K562 (cell line): ENCODE results near the gene TP63. TPM values are rescaled to one million over a fixed set of nuclear protein-coding genes. Genes with fewer than 3 reads are reported as not detected.

Experiments
- ATAC-seq: fragments of 200-7000 bp; cut with Tn5 transposase; 3 replicates; pipeline ENCODE4 v1.9.1; 2020; ENCODE audit warnings: moderate library complexity
- BruUV-seq: library from RNA; stranded (reverse); fragments of 400-500 nt; replicated peaks from 2 replicates; lab custom pipeline; 2021; lab: Mats Ljungman, UMichigan
- CTCF ChIA-PET: fragments of 300-600 bp; formaldehyde crosslinking; extraction: SDS; loops from one replicate; lab custom pipeline; 2021; ENCODE audit warnings: low intra/inter-chr PET ratio; lab: Yijun Ruan, JAX
- POLR2A ChIA-PET: fragments of 300-600, 350-650 bp; sonication (Branson Sonifier 250); formaldehyde crosslinking; extraction: SDS; loops from one replicate; lab custom pipeline; 2021; ENCODE audit warnings: antibody characterized with exemption, inconsistent platforms; lab: Yijun Ruan, JAX
- DNase-seq, 4 experiments: peaks; one replicate each; pipeline versions ENCODE4 v3.0.0 to v3.0.0-alpha.2; 2011 to 2018; ENCODE audit warnings: low spot score in 3 of 4, mixed read lengths in 3 of 4; ENCODE audit errors: extremely low read depth in 1 of 4
- FAIRE-seq: peaks from 2 replicates; lab custom pipeline; 2011; peaks lifted over from hg19 to GRCh38; lab: Jason Lieb, UNC
- H2AFZ ChIP-seq: 2 replicates; pipeline ENCODE4 v1.6.0; 2011; ENCODE audit warnings: low read depth, low read length, control low read depth, inconsistent platforms
- H3K27ac ChIP-seq: fragments of 200-600 bp; 3 replicates; pipeline ENCODE4 v1.8.0; 2011; ENCODE audit warnings: low read depth, mild to moderate bottlenecking, control low read depth, inconsistent platforms, low read length, moderate library complexity, mixed read lengths; ENCODE audit errors: extremely low read depth
- H3K27me3 ChIP-seq, 2 experiments: fragments of 300-600 bp in 1 of 2; 2 replicates in 1 of 2; 3 replicates in 1 of 2; pipeline versions ENCODE4 v1.6.0 to v1.8.0; 2011; ENCODE audit warnings: inconsistent platforms in 2 of 2, low read length in 2 of 2, mild to moderate bottlenecking in 1 of 2, mixed read lengths in 1 of 2, moderate library complexity in 1 of 2; ENCODE audit not compliant: control insufficient read depth in 2 of 2, insufficient read depth in 2 of 2
- H3K36me3 ChIP-seq: fragments of 300-600 bp; 3 replicates; pipeline ENCODE4 v1.8.0; 2011; ENCODE audit warnings: mild to moderate bottlenecking, low read length, inconsistent platforms; ENCODE audit not compliant: control insufficient read depth, insufficient read depth
- H3K4me1 ChIP-seq, 2 experiments: fragments of 200-600 bp in 1 of 2; replicated peaks in 1 of 2; 2 replicates in 1 of 2; 3 replicates in 1 of 2; pipeline versions ENCODE4 v1.5.1 to v1.8.0; 2011; ENCODE audit warnings: inconsistent platforms in 2 of 2, low read length in 2 of 2, mild to moderate bottlenecking in 1 of 2, mixed read lengths in 1 of 2, moderate library complexity in 1 of 2; ENCODE audit not compliant: control insufficient read depth in 2 of 2, insufficient read depth in 2 of 2
- H3K4me2 ChIP-seq: 2 replicates; pipeline ENCODE4 v1.6.1; 2011; ENCODE audit warnings: low read length, control low read depth, inconsistent platforms, mixed read lengths; ENCODE audit not compliant: insufficient read depth
- H3K4me3 ChIP-seq: fragments of 200-600 bp; sonication (generic), shearing (Covaris generic); 2 replicates; pipeline ENCODE4 v1.5.1; 2016; ENCODE audit warnings: control low read depth, inconsistent platforms
- H3K79me2 ChIP-seq: fragments of 200-600 bp; 3 replicates; pipeline ENCODE4 v1.8.0; 2011; ENCODE audit warnings: low read length, inconsistent platforms; ENCODE audit not compliant: control insufficient read depth, insufficient read depth
- H3K9ac ChIP-seq, 2 experiments: 2 replicates each; pipeline versions ENCODE4 v1.6.0 to v1.6.1; 2011; ENCODE audit warnings: low read depth in 2 of 2, low read length in 2 of 2, control low read depth in 1 of 2, inconsistent platforms in 1 of 2, mild to moderate bottlenecking in 1 of 2, mixed read lengths in 1 of 2; ENCODE audit not compliant: insufficient read depth in 1 of 2
- H3K9me1 ChIP-seq: one replicate; pipeline ENCODE4 v1.6.0; 2011; ENCODE audit warnings: inconsistent platforms, mild to moderate bottlenecking, low read length, moderate library complexity; ENCODE audit not compliant: control insufficient read depth, insufficient read depth
- H3K9me3 ChIP-seq: replicated peaks from 2 replicates; pipeline ENCODE4 v1.5.1; 2011; ENCODE audit warnings: low read depth, low read length, inconsistent platforms; ENCODE audit not compliant: control insufficient read depth, insufficient read depth
- H4K20me1 ChIP-seq: replicated peaks from 2 replicates; pipeline ENCODE4 v1.6.1; 2011; ENCODE audit warnings: low read length, inconsistent platforms, mixed read lengths; ENCODE audit not compliant: control insufficient read depth, insufficient read depth
- CBX8 ChIP-seq: fragments of 200-600 bp; sonication (generic); IDR thresholded peaks from 2 replicates; pipeline ENCODE4 v1.6.1; 2012; ENCODE audit warnings: borderline replicate concordance, mixed run types, low read depth, mild to moderate bottlenecking, moderate library complexity, mixed read lengths, low read length, control low read depth, inconsistent platforms; ENCODE audit not compliant: poor library complexity, severe bottlenecking; ENCODE audit errors: extremely low read depth
- E2F3 ChIP-seq: fragments of 250-450 bp; sonication (Bioruptor Pico); IDR thresholded peaks from 2 replicates; pipeline ENCODE4 v1.4.0; 2020; ENCODE audit warnings: mild to moderate bottlenecking
- SRSF9 ChIP-seq: fragments of 200-400 bp; formaldehyde crosslinking; IDR thresholded peaks from 2 replicates; pipeline ENCODE4 v1.6.1; 2017; ENCODE audit warnings: low read depth, low read length, borderline replicate concordance
- TAF1 ChIP-seq: IDR thresholded peaks from 2 replicates; pipeline ENCODE4 v1.6.1; 2011; ENCODE audit warnings: mild to moderate bottlenecking, low read length, moderate library complexity; ENCODE audit not compliant: insufficient read depth, control insufficient read depth, severe bottlenecking; ENCODE audit errors: extremely low read depth
- WGBS: fragments of 100-300 bp; shearing (Covaris generic); methylation state at CpG from one replicate; pipeline ENCODE4 v1.1.6; 2016; ENCODE audit warnings: low coverage, mixed read lengths; ENCODE audit not compliant: insufficient coverage; ENCODE audit errors: missing lambda C conversion rate; 5-methylcytosine and 5-hydroxymethylcytosine counted together
- in situ Hi-C: fragments of 300-500 bp; cut with MboI; formaldehyde crosslinking; loops from 4 replicates; pipeline ENCODE4 v1.15.0; 2018; ENCODE audit warnings: inconsistent platforms, mixed read lengths
- intact Hi-C: fragments of 100-400 bp; cut with micrococcal nuclease; formaldehyde crosslinking; loops from 2 replicates; pipeline ENCODE4 v1.14.2; 2022
- polyA plus RNA-seq, 8 experiments: library from polyadenylated mRNA; depleted of rRNA in 4 of 8; stranded (reverse) in 5 of 8; unstranded in 3 of 8; fragments of >200 nt; fragmentation: Nextera tagmentation in 2 of 8; fragmentation: Illumina TruSeq in 1 of 8; extraction: Ambion mirVana in 2 of 8; extraction: Trizol in 1 of 8; gene quantifications; 2 replicates each; pipeline versions ENCODE4 v1.2.1 to v1.2.3, GENCODE V29; 2011 to 2014; ENCODE audit warnings: inconsistent platforms in 1 of 8, missing spikeins in 1 of 8
- total RNA-seq, 7 experiments: library from RNA; depleted of rRNA in 6 of 7; stranded (reverse); fragments of >200 nt in 6 of 7; fragmentation: Illumina TruSeq in 2 of 7; extraction: Trizol in 2 of 7; gene quantifications; 2 replicates each; pipeline versions ENCODE4 v1.2.1 to v1.2.3, GENCODE V29; 2011 to 2021; ENCODE audit warnings: low replicate concordance in 1 of 7
- TF ChIP-seq, protein P1 (sequence below), 2 experiments: fragments of 450-650 bp; IDR thresholded peaks; 2 replicates each; pipeline ENCODE4 v1.6.1; 2018; ENCODE audit warnings: mild to moderate bottlenecking in 2 of 2, low read depth in 1 of 2; ENCODE audit not compliant: partially characterized antibody in 2 of 2
- TF ChIP-seq, protein P2 (sequence below): fragments of 250-450 bp; sonication (Bioruptor Pico); IDR thresholded peaks from 2 replicates; pipeline ENCODE4 v1.8.0; 2022; ENCODE audit warnings: inconsistent platforms, mild to moderate bottlenecking, moderate library complexity, borderline replicate concordance

The TP63 gene
- total and polyA plus RNA-seq, 9 of the 15 experiments (the other 6 are each of a cell fraction or from before 2014, with no cell fraction given) = 0.32 to 1.4 (median 0.50) TPM

DNA sequence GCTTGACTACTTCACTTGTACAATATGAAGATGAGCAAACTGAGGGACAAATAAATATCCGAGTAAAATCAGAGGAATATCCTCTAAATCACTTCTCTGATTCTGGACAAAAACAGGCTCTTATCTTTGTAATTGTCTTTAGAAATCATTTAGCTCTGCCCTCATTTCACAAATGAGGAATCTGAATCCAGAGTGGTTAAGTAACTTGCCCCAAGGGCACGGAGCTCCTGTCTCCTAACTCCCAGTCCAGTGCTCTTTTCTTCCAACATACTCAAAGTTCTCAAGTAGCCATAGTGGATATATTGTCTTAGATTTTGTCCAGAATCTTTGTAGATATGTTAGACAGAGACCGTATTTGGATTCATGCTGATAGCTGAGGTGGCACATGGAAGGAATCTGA lies 156.0 kb downstream of the TP63 start (continued):
- TF ChIP-seq, protein P1, sequence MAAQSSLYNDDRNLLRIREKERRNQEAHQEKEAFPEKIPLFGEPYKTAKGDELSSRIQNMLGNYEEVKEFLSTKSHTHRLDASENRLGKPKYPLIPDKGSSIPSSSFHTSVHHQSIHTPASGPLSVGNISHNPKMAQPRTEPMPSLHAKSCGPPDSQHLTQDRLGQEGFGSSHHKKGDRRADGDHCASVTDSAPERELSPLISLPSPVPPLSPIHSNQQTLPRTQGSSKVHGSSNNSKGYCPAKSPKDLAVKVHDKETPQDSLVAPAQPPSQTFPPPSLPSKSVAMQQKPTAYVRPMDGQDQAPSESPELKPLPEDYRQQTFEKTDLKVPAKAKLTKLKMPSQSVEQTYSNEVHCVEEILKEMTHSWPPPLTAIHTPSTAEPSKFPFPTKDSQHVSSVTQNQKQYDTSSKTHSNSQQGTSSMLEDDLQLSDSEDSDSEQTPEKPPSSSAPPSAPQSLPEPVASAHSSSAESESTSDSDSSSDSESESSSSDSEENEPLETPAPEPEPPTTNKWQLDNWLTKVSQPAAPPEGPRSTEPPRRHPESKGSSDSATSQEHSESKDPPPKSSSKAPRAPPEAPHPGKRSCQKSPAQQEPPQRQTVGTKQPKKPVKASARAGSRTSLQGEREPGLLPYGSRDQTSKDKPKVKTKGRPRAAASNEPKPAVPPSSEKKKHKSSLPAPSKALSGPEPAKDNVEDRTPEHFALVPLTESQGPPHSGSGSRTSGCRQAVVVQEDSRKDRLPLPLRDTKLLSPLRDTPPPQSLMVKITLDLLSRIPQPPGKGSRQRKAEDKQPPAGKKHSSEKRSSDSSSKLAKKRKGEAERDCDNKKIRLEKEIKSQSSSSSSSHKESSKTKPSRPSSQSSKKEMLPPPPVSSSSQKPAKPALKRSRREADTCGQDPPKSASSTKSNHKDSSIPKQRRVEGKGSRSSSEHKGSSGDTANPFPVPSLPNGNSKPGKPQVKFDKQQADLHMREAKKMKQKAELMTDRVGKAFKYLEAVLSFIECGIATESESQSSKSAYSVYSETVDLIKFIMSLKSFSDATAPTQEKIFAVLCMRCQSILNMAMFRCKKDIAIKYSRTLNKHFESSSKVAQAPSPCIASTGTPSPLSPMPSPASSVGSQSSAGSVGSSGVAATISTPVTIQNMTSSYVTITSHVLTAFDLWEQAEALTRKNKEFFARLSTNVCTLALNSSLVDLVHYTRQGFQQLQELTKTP (IDR thresholded peaks at IDR 0.05; ENCODE audit: low read depth in 1 of 2, partially characterized antibody in 2 of 2) = no peak
- TF ChIP-seq, protein P2, sequence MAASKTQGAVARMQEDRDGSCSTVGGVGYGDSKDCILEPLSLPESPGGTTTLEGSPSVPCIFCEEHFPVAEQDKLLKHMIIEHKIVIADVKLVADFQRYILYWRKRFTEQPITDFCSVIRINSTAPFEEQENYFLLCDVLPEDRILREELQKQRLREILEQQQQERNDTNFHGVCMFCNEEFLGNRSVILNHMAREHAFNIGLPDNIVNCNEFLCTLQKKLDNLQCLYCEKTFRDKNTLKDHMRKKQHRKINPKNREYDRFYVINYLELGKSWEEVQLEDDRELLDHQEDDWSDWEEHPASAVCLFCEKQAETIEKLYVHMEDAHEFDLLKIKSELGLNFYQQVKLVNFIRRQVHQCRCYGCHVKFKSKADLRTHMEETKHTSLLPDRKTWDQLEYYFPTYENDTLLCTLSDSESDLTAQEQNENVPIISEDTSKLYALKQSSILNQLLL = no peak
- TF ChIP-seq, all 486 proteins: peak for 0

DNA sequence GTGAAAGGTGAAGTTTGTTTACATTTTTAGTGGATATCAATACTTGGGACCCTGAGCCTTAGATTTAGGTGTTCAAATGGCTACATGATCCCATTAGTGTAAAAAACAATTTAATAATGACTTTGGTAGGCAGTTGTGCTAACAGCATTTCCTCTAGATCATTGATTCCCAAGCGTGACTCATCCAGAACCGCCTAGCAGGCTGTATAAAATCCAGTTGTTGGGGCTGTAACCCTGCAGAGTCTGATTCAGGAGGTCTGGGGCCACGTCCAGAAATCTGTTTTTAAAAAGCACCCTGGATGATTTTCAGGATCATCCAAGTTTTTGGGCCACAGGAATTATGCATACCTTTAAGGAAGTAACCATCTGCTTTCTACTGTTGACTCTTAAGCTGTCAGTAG lies 156.4 kb downstream of the TP63 start:
- Histone ChIP-seq H3K9ac (no peak overlapping the region), H3K4me3 (no peak overlapping the region), H3K9me1 (no peaks in the 10 kb centered on the region), H3K36me3 (no peaks in the 10 kb centered on the region), H3K79me2 (no peaks in the 10 kb centered on the region), H4K20me1 (no peaks in the 10 kb centered on the region), H3K4me2 (no peak overlapping the region), H3K9me3 (no peaks in the 10 kb centered on the region), H3K27ac (no peak overlapping the region), H2AFZ (no peak overlapping the region), H3K27me3 (no peaks in the 10 kb centered on the region), H3K4me1 (no peaks in the 10 kb centered on the region)
- WGBS = 3% methylated on average over 3 of the region's 3 CpGs
- BruUV-seq = no TSS peak
- intact Hi-C loops (no loop called here), in situ Hi-C loops (no loop called here)
- ChIA-PET CTCF (no interaction called here), POLR2A (no interaction called here)
- no peak for FAIRE-seq
- DNase-seq = no peak
- no peak for ATAC-seq
- TF ChIP-seq TAF1 (no peak), CBX8 (no peak), SRSF9 (no peak), E2F3 (no peak)
